ENCODE data around the gene MRPL52.

MRPL52 gene

GRCh38 chr14:22811722-22812121 is 18.0 kb upstream of the MRPL52 start (continued):
- no peak for TF ChIP-seq MZF1 (tag by site-specific recombination; IDR thresholded peaks at IDR 0.05; ENCODE audit: borderline replicate concordance)
- no peak for TF ChIP-seq ZFP37 (tag by site-specific recombination; IDR thresholded peaks at IDR 0.05)
- TF ChIP-seq, protein P1, sequence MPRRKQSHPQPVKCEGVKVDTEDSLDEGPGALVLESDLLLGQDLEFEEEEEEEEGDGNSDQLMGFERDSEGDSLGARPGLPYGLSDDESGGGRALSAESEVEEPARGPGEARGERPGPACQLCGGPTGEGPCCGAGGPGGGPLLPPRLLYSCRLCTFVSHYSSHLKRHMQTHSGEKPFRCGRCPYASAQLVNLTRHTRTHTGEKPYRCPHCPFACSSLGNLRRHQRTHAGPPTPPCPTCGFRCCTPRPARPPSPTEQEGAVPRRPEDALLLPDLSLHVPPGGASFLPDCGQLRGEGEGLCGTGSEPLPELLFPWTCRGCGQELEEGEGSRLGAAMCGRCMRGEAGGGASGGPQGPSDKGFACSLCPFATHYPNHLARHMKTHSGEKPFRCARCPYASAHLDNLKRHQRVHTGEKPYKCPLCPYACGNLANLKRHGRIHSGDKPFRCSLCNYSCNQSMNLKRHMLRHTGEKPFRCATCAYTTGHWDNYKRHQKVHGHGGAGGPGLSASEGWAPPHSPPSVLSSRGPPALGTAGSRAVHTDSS (tag by site-specific recombination; IDR thresholded peaks at IDR 0.05) = no peak
- no peak for TF ChIP-seq ZFP3 (tag by site-specific recombination; IDR thresholded peaks at IDR 0.05; ENCODE audit: low read depth)
- TF ChIP-seq, protein P2, sequence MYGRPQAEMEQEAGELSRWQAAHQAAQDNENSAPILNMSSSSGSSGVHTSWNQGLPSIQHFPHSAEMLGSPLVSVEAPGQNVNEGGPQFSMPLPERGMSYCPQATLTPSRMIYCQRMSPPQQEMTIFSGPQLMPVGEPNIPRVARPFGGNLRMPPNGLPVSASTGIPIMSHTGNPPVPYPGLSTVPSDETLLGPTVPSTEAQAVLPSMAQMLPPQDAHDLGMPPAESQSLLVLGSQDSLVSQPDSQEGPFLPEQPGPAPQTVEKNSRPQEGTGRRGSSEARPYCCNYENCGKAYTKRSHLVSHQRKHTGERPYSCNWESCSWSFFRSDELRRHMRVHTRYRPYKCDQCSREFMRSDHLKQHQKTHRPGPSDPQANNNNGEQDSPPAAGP (tag by site-specific recombination; IDR thresholded peaks at IDR 0.05) = no peak
- no peak for TF ChIP-seq EGR2 (tag by site-specific recombination; IDR thresholded peaks at IDR 0.05; ENCODE audit: low read depth)
- TF ChIP-seq ZNF121 (tag by site-specific recombination; IDR thresholded peaks at IDR 0.05) = no peak
- no peak for TF ChIP-seq ZFP69B (tag by site-specific recombination; IDR thresholded peaks at IDR 0.05)
- TF ChIP-seq ZNF350 (tag by site-specific recombination; IDR thresholded peaks at IDR 0.05) = no peak
- TF ChIP-seq ZNF677 (tag by site-specific recombination; IDR thresholded peaks at IDR 0.05) = no peak

GRCh38 chr14:22812744-22813143 is 16.9 kb upstream of the MRPL52 start:
- ChIA-PET POLR2A (interaction anchor here (0.6 kb wide), 1 partner anchor 76 kb away, joined by 3 read pairs; no protein-coding TSS in a partner anchor), CTCF (interaction anchor here (0.5 to 1.8 kb wide), 5 partner anchors 10 to 262 kb away, joined by 3 to 9 read pairs (median 3); no protein-coding TSS in a partner anchor)
- no peaks in the 10 kb centered on the region for H3K9me3 ChIP-seq (ENCODE audit: control insufficient read depth, insufficient read depth, low read depth, low read length)
- H3K27ac ChIP-seq (ENCODE audit: extremely low read depth, low read depth, low read length) = no peak overlapping the region
- TF ChIP-seq HOXC10 (CRISPR knock-in tag; IDR thresholded peaks at IDR 0.05) (no peak), ZNF548 (tag by site-specific recombination; IDR thresholded peaks at IDR 0.05) (no peak), ZNF10 (tag by site-specific recombination; IDR thresholded peaks at IDR 0.05) (no peak), ZNF571 (tag by site-specific recombination; IDR thresholded peaks at IDR 0.05) (no peak), ZNF350 (tag by site-specific recombination; IDR thresholded peaks at IDR 0.05) (no peak), ZNF174 (tag by site-specific recombination; IDR thresholded peaks at IDR 0.05) (no peak), ZNF639 (tag by site-specific recombination; IDR thresholded peaks at IDR 0.05) (no peak), OSR2 (tag by site-specific recombination; IDR thresholded peaks at IDR 0.05) (no peak), ZBTB20 (tag by site-specific recombination; IDR thresholded peaks at IDR 0.05) (no peak), ZNF837 (tag by site-specific recombination; IDR thresholded peaks at IDR 0.05) (no peak), YY1 (tag by site-specific recombination; IDR thresholded peaks at IDR 0.05) (no peak), ZNF311 (tag by site-specific recombination; IDR thresholded peaks at IDR 0.05; ENCODE audit: borderline replicate concordance) (no peak), ZNF426 (tag by site-specific recombination; IDR thresholded peaks at IDR 0.05) (no peak), ZNF391 (tag by site-specific recombination; IDR thresholded peaks at IDR 0.05; ENCODE audit: borderline replicate concordance, low read depth) (no peak), ZNF26 (tag by site-specific recombination; IDR thresholded peaks at IDR 0.05) (no peak), ZNF2 (tag by site-specific recombination; IDR thresholded peaks at IDR 0.05) (no peak), ZNF501 (tag by site-specific recombination; IDR thresholded peaks at IDR 0.05) (no peak), ZFP69B (tag by site-specific recombination; IDR thresholded peaks at IDR 0.05) (no peak), TCF7L2 (IDR thresholded peaks at IDR 0.05; ENCODE audit: borderline replicate concordance, low read depth, low read length) (no peak)
- no peaks in the 10 kb centered on the region for H3K4me1 ChIP-seq (ENCODE audit: control insufficient read depth, insufficient read depth, low read length)
- H3K4me3 ChIP-seq (ENCODE audit: low read depth, low read length) = no peak overlapping the region
- no peaks in the 10 kb centered on the region for H3K36me3 ChIP-seq (ENCODE audit: control insufficient read depth in 2 of 2, insufficient read depth in 1 of 2, low read length in 2 of 2)
